Breast epithelium (tissue), 4 donors: ENCODE results near the gene DRD2. TPM values are rescaled to one million over a fixed set of nuclear protein-coding genes. Genes with fewer than 3 reads are reported as not detected.
A peak's percentile ranks its signal among the peaks of the same experiment; 100 is the strongest.

Experiments
- DNase-seq, 2 donors: peaks; one replicate each; pipeline ENCODE4 v3.0.0-alpha.2; 2019; ENCODE audit warnings: low spot score in 2 of 2
- H3K27ac ChIP-seq, 2 donors: fragments of 200-600 bp; sonication (generic) in 1 of 2; one replicate each; pipeline ENCODE4 v1.5.1; 2016 to 2019; ENCODE audit warnings: mild to moderate bottlenecking in 1 of 2
- H3K27me3 ChIP-seq, 2 donors: fragments of 200-600 bp; sonication (generic) in 1 of 2; one replicate each; pipeline versions ENCODE4 v1.5.1 to v1.6.0; 2017 to 2019; ENCODE audit warnings: control low read depth in 1 of 2, mild to moderate bottlenecking in 1 of 2
- H3K36me3 ChIP-seq: fragments of 200-600 bp; one replicate; pipeline ENCODE4 v1.5.1; 2019
- H3K4me1 ChIP-seq, 2 donors: fragments of 200-600 bp; sonication (generic); one replicate each; pipeline ENCODE4 v1.5.1; 2016 to 2019; ENCODE audit warnings: control low read depth in 1 of 2
- H3K4me3 ChIP-seq, 3 donors: fragments of 200-600 bp; sonication (generic); 1 replicate in 2 of 3; 2 replicates in 1 of 3; pipeline ENCODE4 v1.5.1; 2016 to 2019; ENCODE audit warnings: mild to moderate bottlenecking in 3 of 3, moderate library complexity in 2 of 3
- H3K9me3 ChIP-seq, 2 donors: fragments of 200-600 bp; sonication (generic) in 1 of 2; one replicate each; pipeline ENCODE4 v1.5.1; 2016 to 2019; ENCODE audit warnings: control low read depth in 1 of 2
- POLR2A ChIP-seq: fragments of 450-650 bp; IDR thresholded peaks from one replicate; pipeline ENCODE4 v1.6.1; 2016; ENCODE audit warnings: antibody characterized with exemption, mild to moderate bottlenecking, moderate library complexity
- POLR2AphosphoS5 ChIP-seq, 3 donors: sonication (generic); formaldehyde crosslinking; IDR thresholded peaks; one replicate each; pipeline ENCODE4 v1.6.1; 2017; ENCODE audit warnings: antibody characterized with exemption in 3 of 3
- intact Hi-C: fragments of 100-400 bp; cut with DNase I; formaldehyde crosslinking; loops from one replicate; pipeline ENCODE4 v1.15.1; 2023; ENCODE audit warnings: low total_unique reads
- total RNA-seq, 3 donors: library from RNA; depleted of rRNA; stranded (reverse); fragments of >200 nt; gene quantifications; one replicate each; pipeline ENCODE4 v1.1.0, GENCODE V29; 2016
- TF ChIP-seq, protein P1 (sequence below), 3 donors: fragments of 450-650 bp; IDR thresholded peaks; one replicate each; pipeline ENCODE4 v1.5.1; 2016 to 2017; ENCODE audit warnings: antibody characterized with exemption in 3 of 3, mild to moderate bottlenecking in 3 of 3, moderate library complexity in 3 of 3

The DRD2 gene
- total RNA-seq, 3 donors from 2014 or later: 0.16 to 8.5 (median 0.33) TPM

DNA sequence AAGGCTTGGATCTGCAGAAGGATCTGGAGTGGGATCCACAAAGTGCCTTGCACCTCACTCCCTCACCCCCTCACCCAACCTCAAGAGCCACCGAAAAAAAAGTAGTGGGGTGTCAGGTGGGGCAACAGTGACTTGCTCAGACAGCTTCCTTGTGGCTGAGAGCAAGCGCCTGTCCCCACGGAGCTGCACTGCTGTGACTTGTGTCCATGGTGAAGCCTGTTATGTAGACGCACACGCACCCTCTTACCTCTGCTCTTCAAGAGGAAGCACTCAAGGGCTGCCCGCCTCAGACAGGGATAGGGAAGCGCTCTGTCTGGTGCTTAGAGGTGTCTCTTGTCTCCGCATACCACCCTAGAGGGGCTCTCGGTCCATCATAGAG lies 1.2 kb downstream of the DRD2 start:
- no peaks in the 10 kb centered on the region for H3K36me3 ChIP-seq
- H3K27ac ChIP-seq: no peak overlapping the region
- no peaks in the 10 kb centered on the region for H3K9me3 ChIP-seq
- intact Hi-C loops: no loop called here
- DNase-seq: no peak
- H3K4me1 ChIP-seq: no peaks in the 10 kb centered on the region
- peak overlapping the region in 1 of 3 donors; percentile 44 for H3K4me3 ChIP-seq
- TF ChIP-seq, protein P1, sequence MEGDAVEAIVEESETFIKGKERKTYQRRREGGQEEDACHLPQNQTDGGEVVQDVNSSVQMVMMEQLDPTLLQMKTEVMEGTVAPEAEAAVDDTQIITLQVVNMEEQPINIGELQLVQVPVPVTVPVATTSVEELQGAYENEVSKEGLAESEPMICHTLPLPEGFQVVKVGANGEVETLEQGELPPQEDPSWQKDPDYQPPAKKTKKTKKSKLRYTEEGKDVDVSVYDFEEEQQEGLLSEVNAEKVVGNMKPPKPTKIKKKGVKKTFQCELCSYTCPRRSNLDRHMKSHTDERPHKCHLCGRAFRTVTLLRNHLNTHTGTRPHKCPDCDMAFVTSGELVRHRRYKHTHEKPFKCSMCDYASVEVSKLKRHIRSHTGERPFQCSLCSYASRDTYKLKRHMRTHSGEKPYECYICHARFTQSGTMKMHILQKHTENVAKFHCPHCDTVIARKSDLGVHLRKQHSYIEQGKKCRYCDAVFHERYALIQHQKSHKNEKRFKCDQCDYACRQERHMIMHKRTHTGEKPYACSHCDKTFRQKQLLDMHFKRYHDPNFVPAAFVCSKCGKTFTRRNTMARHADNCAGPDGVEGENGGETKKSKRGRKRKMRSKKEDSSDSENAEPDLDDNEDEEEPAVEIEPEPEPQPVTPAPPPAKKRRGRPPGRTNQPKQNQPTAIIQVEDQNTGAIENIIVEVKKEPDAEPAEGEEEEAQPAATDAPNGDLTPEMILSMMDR (IDR thresholded peaks at IDR 0.05): no peak
- TF ChIP-seq POLR2AphosphoS5 (IDR thresholded peaks at IDR 0.05) (no peak), POLR2A (no peak)
- H3K27me3 ChIP-seq: peaks cover 0 to 59% of the 10 kb centered on the region in 2 donors

DNA sequence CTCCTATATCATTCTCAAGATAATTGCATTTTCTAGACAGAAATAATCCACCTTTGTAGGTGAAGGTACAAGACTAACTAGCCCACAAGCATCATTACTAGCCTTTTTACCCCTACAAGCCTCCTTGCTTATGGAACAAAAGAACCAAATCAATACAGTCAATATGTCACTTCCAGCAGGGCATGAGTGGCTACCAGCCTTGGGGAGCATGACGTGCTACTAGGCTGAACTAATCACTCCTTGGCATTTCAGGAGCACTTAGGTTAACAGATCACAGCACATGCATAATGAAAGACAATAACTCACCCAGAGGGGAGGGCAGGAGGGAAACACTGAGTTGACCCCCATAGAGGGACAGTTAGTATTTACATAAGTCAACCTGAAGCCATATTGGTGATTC lies 2.7 kb downstream of the DRD2 start:
- intact Hi-C loops: no loop called here
- H3K4me1 ChIP-seq: no peaks in the 10 kb centered on the region
- no peaks in the 10 kb centered on the region for H3K9me3 ChIP-seq
- H3K4me3 ChIP-seq: no peak overlapping the region
- H3K27me3 ChIP-seq: peaks cover 0 to 44% of the 10 kb centered on the region in 2 donors
- H3K27ac ChIP-seq: no peak overlapping the region
- DNase-seq: no peak
- no peaks in the 10 kb centered on the region for H3K36me3 ChIP-seq
- no peak for TF ChIP-seq POLR2AphosphoS5 (IDR thresholded peaks at IDR 0.05)
- TF ChIP-seq POLR2A: no peak
- TF ChIP-seq, protein P1 (IDR thresholded peaks at IDR 0.05): no peak

DNA sequence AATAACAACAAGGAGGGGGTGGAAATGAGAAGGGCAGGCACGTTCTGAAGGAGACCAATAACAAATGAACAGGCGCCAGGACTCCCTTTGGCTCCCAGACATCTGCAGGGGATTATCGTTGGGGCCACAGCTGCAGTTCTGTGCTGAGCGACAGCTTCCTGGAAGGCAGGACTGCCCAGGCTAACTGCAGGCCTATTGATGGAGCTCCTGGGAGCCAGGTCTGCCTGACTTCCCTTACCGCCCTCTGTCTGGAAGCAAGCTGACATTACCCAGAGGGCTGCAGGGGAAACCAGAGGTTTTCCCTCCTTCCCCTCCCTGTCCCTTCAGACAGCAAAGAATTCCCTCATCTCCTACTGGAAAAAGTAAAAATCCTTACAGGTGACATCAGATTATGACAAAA lies 5.0 kb downstream of the DRD2 start:
- H3K27ac ChIP-seq: no peak overlapping the region
- no peak for DNase-seq

DNA sequence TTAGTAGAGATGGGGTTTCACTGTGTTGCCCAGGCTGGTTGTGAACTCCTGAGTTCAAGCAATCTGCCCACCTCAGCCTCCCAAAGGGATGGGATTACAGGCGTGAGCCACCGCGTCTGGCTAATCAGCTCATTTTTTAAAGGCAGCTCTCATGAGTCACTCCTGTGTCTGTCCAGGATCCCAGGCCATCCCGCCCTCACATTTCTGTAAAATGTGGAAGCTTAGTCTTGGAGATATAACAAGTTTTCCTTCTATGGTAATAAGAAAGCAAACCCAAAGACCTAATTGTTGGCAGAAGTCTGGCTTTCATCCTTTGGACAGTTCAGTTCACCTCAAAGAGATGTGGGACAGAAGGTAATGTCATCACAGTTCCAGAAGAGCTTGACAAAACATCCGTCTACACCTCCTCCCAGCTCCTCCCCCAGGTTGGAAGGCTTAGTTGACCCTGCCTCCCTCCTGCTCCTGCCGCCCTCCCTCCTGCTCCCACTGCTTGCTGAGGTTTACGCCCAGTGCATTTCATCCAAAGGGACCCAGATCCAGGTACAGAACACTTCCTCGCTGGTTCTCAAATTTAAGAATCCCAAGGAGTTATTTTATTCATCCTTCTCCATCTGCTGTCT lies 6.4 kb downstream of the DRD2 start:
- Histone ChIP-seq H3K27ac (no peak overlapping the region), H3K27me3 (peaks cover 0 to 16% of the 10 kb centered on the region in 2 donors), H3K4me3 (no peak overlapping the region), H3K36me3 (no peaks in the 10 kb centered on the region), H3K4me1 (no peaks in the 10 kb centered on the region), H3K9me3 (no peaks in the 10 kb centered on the region)
- intact Hi-C loops: no loop called here
- no peak for TF ChIP-seq POLR2AphosphoS5 (IDR thresholded peaks at IDR 0.05)
- TF ChIP-seq, protein P1 (IDR thresholded peaks at IDR 0.05): no peak
- TF ChIP-seq POLR2A: no peak
- DNase-seq: no peak

More for the DNA sequence above, 5.0 kb downstream of the DRD2 start:
- no peaks in the 10 kb centered on the region for H3K9me3 ChIP-seq
- H3K36me3 ChIP-seq: no peaks in the 10 kb centered on the region
- intact Hi-C loops: no loop called here
- TF ChIP-seq POLR2AphosphoS5 (IDR thresholded peaks at IDR 0.05): no peak
- no peak for TF ChIP-seq POLR2A
- H3K4me1 ChIP-seq: no peaks in the 10 kb centered on the region
- H3K4me3 ChIP-seq: no peak overlapping the region
- peaks cover 0 to 25% of the 10 kb centered on the region in 2 donors for H3K27me3 ChIP-seq

DNA sequence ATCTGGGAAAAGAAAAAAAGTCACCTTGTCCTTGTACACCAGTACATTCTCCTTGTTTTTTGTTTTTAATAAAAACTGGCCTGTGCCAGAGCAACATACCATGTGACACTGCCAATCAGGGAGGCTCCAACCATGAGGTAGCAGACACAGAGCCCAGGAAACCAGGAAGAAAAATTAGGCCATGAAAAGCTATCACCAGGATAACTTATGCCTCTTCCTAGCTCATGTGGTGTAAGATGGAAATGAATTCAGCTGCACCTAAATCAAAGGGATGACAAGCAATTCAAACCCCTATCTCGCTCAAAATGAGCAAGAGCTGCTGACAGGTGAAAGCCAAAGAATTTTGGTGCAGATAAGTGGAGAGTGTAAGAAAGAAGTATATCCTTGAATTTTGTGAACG lies 7.7 kb downstream of the DRD2 start:
- intact Hi-C loops: no loop called here
- Histone ChIP-seq H3K27me3 (peaks cover 0 to 7% of the 10 kb centered on the region in 2 donors), H3K27ac (no peak overlapping the region), H3K9me3 (no peaks in the 10 kb centered on the region), H3K36me3 (no peaks in the 10 kb centered on the region), H3K4me1 (no peaks in the 10 kb centered on the region), H3K4me3 (no peak overlapping the region)
- TF ChIP-seq, protein P1 (IDR thresholded peaks at IDR 0.05): no peak
- TF ChIP-seq POLR2AphosphoS5 (IDR thresholded peaks at IDR 0.05) (no peak), POLR2A (no peak)
- DNase-seq: no peak
